ENCODE measurements around the gene TSKU.

DNA sequence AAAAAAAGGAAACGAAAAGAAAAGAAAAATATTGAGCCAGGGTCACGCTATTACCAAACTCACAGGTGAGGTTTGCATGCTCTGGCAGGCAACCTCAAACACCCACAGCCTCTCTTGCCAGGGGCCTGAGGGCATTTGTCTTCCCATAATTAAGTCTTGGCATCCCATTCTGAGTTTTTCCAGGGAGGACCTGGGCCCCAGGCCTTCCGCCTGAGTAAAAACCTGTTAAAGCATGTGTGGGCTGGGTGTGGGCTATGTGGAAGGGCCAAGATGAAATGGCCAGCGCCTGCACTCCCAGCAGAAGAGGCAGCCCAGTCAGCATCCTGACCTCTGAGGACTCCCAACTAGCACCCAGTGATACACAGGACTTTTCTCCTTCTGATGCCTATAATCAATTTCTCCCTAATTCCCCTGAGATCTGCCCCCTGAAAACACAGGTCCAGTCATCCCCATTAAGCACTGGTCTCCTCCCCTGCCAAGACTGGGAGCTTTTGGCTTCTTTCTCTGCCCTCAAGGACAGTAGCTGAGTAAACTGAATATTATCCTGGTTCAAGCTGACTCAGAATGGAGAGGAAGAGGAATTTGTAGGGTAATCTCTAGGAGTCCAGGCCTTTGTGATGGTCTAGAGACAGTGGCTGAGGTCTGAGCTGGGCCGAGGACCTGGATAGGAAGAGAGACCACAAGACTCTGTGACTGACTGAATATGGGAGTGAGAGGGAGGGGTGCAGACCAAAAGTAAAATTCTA is 42.0 kb downstream of the TSKU start:
- TF ChIP-seq CTCF (conservative IDR thresholded peaks at IDR 0.05; ENCODE audit: low read length) (no peak), EZH2phosphoT487 (IDR thresholded peaks at IDR 0.05; ENCODE audit: borderline replicate concordance) (no peak)

All from Loucy (cell line).